Measurements from ENCODE around the gene ELOVL3.

- TF ChIP-seq CTCF (IDR thresholded peaks at IDR 0.05) (no peak), POLR2AphosphoS5 (IDR thresholded peaks at IDR 0.05; ENCODE audit: low read depth, low read length) (no peak)
Observed at GRCh38 chr10:102226542-102226870, 407 bp downstream of the ELOVL3 start.

All from Panc1 (cell line).